VCaP (cell line): ENCODE data around the gene GEMIN7.
"Not testable (repeated sequence)": the region's sequence is repeated elsewhere in the genome, so short reads cannot be mapped to it uniquely, and the experiment has no call there.

Experiments used
- H3K27ac ChIP-seq: fragments of 450-650 bp; 2 replicates; pipeline ENCODE4 v1.5.1; 2017
- CTCF ChIP-seq: fragments of 450-650 bp; conservative IDR thresholded peaks from 2 replicates; pipeline ENCODE4 v1.5.1; 2017; ENCODE audit warnings: mild to moderate bottlenecking, moderate library complexity

The GEMIN7 gene

GRCh38 chr19:45114116-45114515 lies 35.1 kb downstream of the GEMIN7 start:
- peak overlapping the region; percentile 71 for H3K27ac ChIP-seq
- TF ChIP-seq CTCF = no peak

- no peak overlapping the region for H3K27ac ChIP-seq
- TF ChIP-seq CTCF = no peak
Measured at GRCh38 chr19:45115809-45116615, 37.0 kb downstream of the GEMIN7 start.

- TF ChIP-seq CTCF = no peak
- 0 out of 2 replicates have a peak overlapping the region, but pooled peaks have one; percentile 16 for H3K27ac ChIP-seq
Measured at GRCh38 chr19:45117167-45117594, 38.1 kb downstream of the GEMIN7 start.

GRCh38 chr19:45117671-45118070 lies 38.6 kb downstream of the GEMIN7 start:
- no peak for TF ChIP-seq CTCF

GRCh38 chr19:45118106-45118505 lies 39.0 kb downstream of the GEMIN7 start:
- H3K27ac ChIP-seq = 0 out of 2 replicates have a peak overlapping the region, but pooled peaks have one; percentile 16
- TF ChIP-seq CTCF = no peak

More at GRCh38 chr19:45117671-45118070, 38.6 kb downstream of the GEMIN7 start:
- H3K27ac ChIP-seq = 0 out of 2 replicates have a peak overlapping the region, but pooled peaks have one; percentile 16

GRCh38 chr19:45118591-45119355 lies 39.7 kb downstream of the GEMIN7 start:
- not testable (repeated sequence) for H3K27ac ChIP-seq

- H3K27ac ChIP-seq = no peak overlapping the region
- no peak for TF ChIP-seq CTCF
Measured at GRCh38 chr19:45119582-45119981, 40.5 kb downstream of the GEMIN7 start.
